ENCODE measurements around the gene DKKL1.

DKKL1 gene

GRCh38 chr19:49338023-49338677 lies 25.5 kb upstream of the DKKL1 start:
- no peak for DNase-seq (ENCODE audit: low spot score)

- no peak for DNase-seq (ENCODE audit: low spot score)
These were observed 24.9 kb upstream of the DKKL1 start for GRCh38 chr19:49338691-49339300.

- DNase-seq (ENCODE audit: low spot score): no peak
These were observed 24.2 kb upstream of the DKKL1 start for GRCh38 chr19:49339301-49340068.

GRCh38 chr19:49340069-49340864 lies 23.4 kb upstream of the DKKL1 start:
- DNase-seq (ENCODE audit: low spot score): no peak

- DNase-seq (ENCODE audit: low spot score): no peak
These were observed 22.6 kb upstream of the DKKL1 start for GRCh38 chr19:49340865-49341718.

GRCh38 chr19:49342291-49342721 lies 21.4 kb upstream of the DKKL1 start:
- DNase-seq (ENCODE audit: low spot score): no peak

- DNase-seq (ENCODE audit: low spot score): no peak
These were observed 20.6 kb upstream of the DKKL1 start for GRCh38 chr19:49343123-49343522.

GRCh38 chr19:49344505-49345423 lies 18.9 kb upstream of the DKKL1 start:
- DNase-seq (ENCODE audit: low spot score): no peak

- no peak for DNase-seq (ENCODE audit: low spot score)
These were observed 16.5 kb upstream of the DKKL1 start for GRCh38 chr19:49347191-49347590.

GRCh38 chr19:49347835-49348234 lies 15.8 kb upstream of the DKKL1 start:
- no peak for DNase-seq (ENCODE audit: low spot score)

GRCh38 chr19:49348305-49349189 lies 15.1 kb upstream of the DKKL1 start:
- DNase-seq (ENCODE audit: low spot score): no peak

- DNase-seq (ENCODE audit: low spot score): no peak
These were observed 14.1 kb upstream of the DKKL1 start for GRCh38 chr19:49349567-49349966.

GRCh38 chr19:49355909-49356353 lies 7.7 kb upstream of the DKKL1 start:
- no peak for DNase-seq (ENCODE audit: low spot score)

GRCh38 chr19:49356382-49356781 lies 7.3 kb upstream of the DKKL1 start:
- DNase-seq (ENCODE audit: low spot score): no peak

GRCh38 chr19:49357186-49357585 lies 6.5 kb upstream of the DKKL1 start:
- DNase-seq (ENCODE audit: low spot score): no peak

GRCh38 chr19:49359851-49360820 lies 3.5 kb upstream of the DKKL1 start:
- no peak for DNase-seq (ENCODE audit: low spot score)

- no peak for DNase-seq (ENCODE audit: low spot score)
These were observed 2.1 kb upstream of the DKKL1 start for GRCh38 chr19:49361438-49362047.
